Measurements from ENCODE around the gene DKKL1.
"Not testable (repeated sequence)": the region's sequence is repeated elsewhere in the genome, so short reads cannot be mapped to it uniquely, and the experiment has no call there.

Gene DKKL1

GRCh38 chr19:49327878-49328544 is 35.7 kb upstream of the DKKL1 start:
- peak; percentile 25 for TF ChIP-seq CTCF (IDR thresholded peaks at IDR 0.05; ENCODE audit: extremely low read depth, missing control alignments)

DNA sequence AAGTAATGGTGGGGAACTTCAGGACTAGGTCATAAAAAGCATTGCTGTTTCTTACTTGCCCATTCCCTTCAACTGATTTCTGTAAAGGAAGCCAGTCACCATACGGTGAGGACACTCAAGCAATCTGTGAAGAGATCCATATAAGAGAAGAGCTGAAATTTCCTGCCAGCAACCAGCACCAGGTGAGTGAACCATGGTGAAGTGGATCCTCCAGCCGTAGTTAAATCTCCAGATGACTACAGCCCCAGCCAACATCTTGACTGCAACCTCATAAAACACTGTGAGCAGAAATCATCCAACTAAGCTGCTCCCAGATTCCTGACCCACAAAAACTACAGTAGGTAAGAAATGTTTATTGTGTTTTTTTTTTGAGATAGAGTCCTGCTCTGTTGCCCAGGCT is 34.9 kb upstream of the DKKL1 start:
- no peak for DNase-seq (ENCODE audit: low spot score)
- no peak for TF ChIP-seq CTCF (IDR thresholded peaks at IDR 0.05; ENCODE audit: extremely low read depth, missing control alignments)

More at GRCh38 chr19:49327878-49328544, 35.7 kb upstream of the DKKL1 start:
- peak; percentile 69 for DNase-seq (ENCODE audit: low spot score)

GRCh38 chr19:49331187-49331586 is 32.5 kb upstream of the DKKL1 start:
- DNase-seq (ENCODE audit: low spot score) = not testable (repeated sequence)

GRCh38 chr19:49331616-49332055 is 32.0 kb upstream of the DKKL1 start:
- peak; percentile 80 for DNase-seq (ENCODE audit: low spot score)
- no peak for TF ChIP-seq CTCF (IDR thresholded peaks at IDR 0.05; ENCODE audit: extremely low read depth, missing control alignments)

- not testable (repeated sequence) for DNase-seq (ENCODE audit: low spot score)
Measured at GRCh38 chr19:49332691-49333417, 30.8 kb upstream of the DKKL1 start.

DNA sequence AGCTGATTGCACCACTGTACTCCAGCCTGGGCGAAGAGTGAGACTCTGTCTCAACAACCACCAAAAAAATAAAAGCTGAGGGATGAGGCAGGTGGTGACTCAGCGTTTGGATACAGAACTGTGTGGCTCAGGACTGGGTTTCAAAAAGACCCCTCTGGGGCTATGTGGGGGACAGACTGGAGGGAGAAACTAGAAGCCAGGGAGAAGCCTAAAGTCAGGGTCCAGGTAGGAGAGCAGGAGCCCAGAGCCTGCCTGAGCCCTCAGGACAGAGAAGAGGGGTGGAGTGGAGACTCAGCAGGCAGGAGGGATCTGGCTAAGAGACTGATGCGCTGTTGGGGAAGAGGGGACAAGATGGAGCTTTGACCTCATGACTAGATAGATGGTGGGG is 30.3 kb upstream of the DKKL1 start:
- TF ChIP-seq CTCF (IDR thresholded peaks at IDR 0.05; ENCODE audit: extremely low read depth, missing control alignments) = no peak
- DNase-seq (ENCODE audit: low spot score) = no peak

GRCh38 chr19:49333811-49334288 is 29.8 kb upstream of the DKKL1 start:
- peak; percentile 73 for DNase-seq (ENCODE audit: low spot score)
- TF ChIP-seq CTCF (IDR thresholded peaks at IDR 0.05; ENCODE audit: extremely low read depth, missing control alignments) = no peak

GRCh38 chr19:49335071-49335783 is 28.4 kb upstream of the DKKL1 start, which contains the start of gene CD37:
CD37 (plus strand) TSS chr19:49335406; CDS start chr19:49335541, 135 bp downstream.
- no peak for TF ChIP-seq CTCF (IDR thresholded peaks at IDR 0.05; ENCODE audit: extremely low read depth, missing control alignments)
- DNase-seq (ENCODE audit: low spot score) = peak; percentile 78
